ENCODE results near the gene CHD9.

- TF ChIP-seq, protein P1, sequence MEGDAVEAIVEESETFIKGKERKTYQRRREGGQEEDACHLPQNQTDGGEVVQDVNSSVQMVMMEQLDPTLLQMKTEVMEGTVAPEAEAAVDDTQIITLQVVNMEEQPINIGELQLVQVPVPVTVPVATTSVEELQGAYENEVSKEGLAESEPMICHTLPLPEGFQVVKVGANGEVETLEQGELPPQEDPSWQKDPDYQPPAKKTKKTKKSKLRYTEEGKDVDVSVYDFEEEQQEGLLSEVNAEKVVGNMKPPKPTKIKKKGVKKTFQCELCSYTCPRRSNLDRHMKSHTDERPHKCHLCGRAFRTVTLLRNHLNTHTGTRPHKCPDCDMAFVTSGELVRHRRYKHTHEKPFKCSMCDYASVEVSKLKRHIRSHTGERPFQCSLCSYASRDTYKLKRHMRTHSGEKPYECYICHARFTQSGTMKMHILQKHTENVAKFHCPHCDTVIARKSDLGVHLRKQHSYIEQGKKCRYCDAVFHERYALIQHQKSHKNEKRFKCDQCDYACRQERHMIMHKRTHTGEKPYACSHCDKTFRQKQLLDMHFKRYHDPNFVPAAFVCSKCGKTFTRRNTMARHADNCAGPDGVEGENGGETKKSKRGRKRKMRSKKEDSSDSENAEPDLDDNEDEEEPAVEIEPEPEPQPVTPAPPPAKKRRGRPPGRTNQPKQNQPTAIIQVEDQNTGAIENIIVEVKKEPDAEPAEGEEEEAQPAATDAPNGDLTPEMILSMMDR (IDR thresholded peaks at IDR 0.05) = no peak
- TF ChIP-seq POLR2A (IDR thresholded peaks at IDR 0.05) = no peak
Observed at GRCh38 chr16:53071748-53072301, 17.0 kb downstream of the CHD9 start.
